GM23338 (cell line): ENCODE data around the gene CPT1A. TPM values are rescaled to one million over a fixed set of nuclear protein-coding genes. Genes with fewer than 3 reads are reported as not detected.
A peak's percentile ranks its signal among the peaks of the same experiment; 100 is the strongest.

Experiments used
- ATAC-seq: fragments of 200-7000 bp; cut with Tn5 transposase; 3 replicates; pipeline ENCODE4 v1.9.1; 2020
- DNase-seq: peaks from one replicate; pipeline ENCODE4 v3.0.0-alpha.2; 2015; ENCODE audit warnings: low spot score
- H2AFZ ChIP-seq: fragments of 200-600 bp; sonication (generic); 2 replicates; pipeline ENCODE4 v1.8.0; 2016; ENCODE audit warnings: antibody characterized with exemption, mild to moderate bottlenecking, moderate library complexity
- H3F3A ChIP-seq: fragments of 200-600 bp; sonication (generic); replicated peaks from 2 replicates; pipeline ENCODE4 v1.8.0; 2017; ENCODE audit warnings: antibody characterized with exemption, mixed run types, low read depth
- H3K27ac ChIP-seq: fragments of 200-600 bp; sonication (generic); 2 replicates; pipeline ENCODE4 v1.6.1; 2016; ENCODE audit warnings: low read depth
- H3K27me3 ChIP-seq: fragments of 200-600 bp; sonication (generic); 2 replicates; pipeline ENCODE4 v1.8.0; 2016; ENCODE audit warnings: mild to moderate bottlenecking, mixed run types, moderate library complexity; ENCODE audit not compliant: insufficient read depth
- H3K36me3 ChIP-seq: fragments of 200-600 bp; sonication (generic); 2 replicates; pipeline ENCODE4 v1.8.0; 2016; ENCODE audit warnings: mild to moderate bottlenecking; ENCODE audit not compliant: insufficient read depth
- H3K4me1 ChIP-seq: fragments of 200-600 bp; sonication (generic); 2 replicates; pipeline ENCODE4 v1.8.0; 2016; ENCODE audit warnings: mild to moderate bottlenecking, moderate library complexity; ENCODE audit not compliant: insufficient read depth
- H3K4me2 ChIP-seq: fragments of 200-600 bp; sonication (generic); 2 replicates; pipeline ENCODE4 v1.7.1; 2017; ENCODE audit warnings: mixed run types
- H3K4me3 ChIP-seq: fragments of 200-600 bp; sonication (generic); 2 replicates; pipeline ENCODE4 v1.6.1; 2016; ENCODE audit warnings: mixed run types
- H3K79me2 ChIP-seq: fragments of 200-600 bp; sonication (generic); replicated peaks from 2 replicates; pipeline ENCODE4 v1.8.0; 2017; ENCODE audit warnings: mild to moderate bottlenecking; ENCODE audit not compliant: insufficient read depth
- H3K9me2 ChIP-seq: fragments of 200-600 bp; sonication (generic); 2 replicates; pipeline ENCODE4 v1.8.0; 2017; ENCODE audit not compliant: insufficient read depth
- H4K20me1 ChIP-seq: fragments of 200-600 bp; sonication (generic); replicated peaks from 2 replicates; pipeline ENCODE4 v1.8.0; 2017; ENCODE audit warnings: mild to moderate bottlenecking; ENCODE audit not compliant: insufficient read depth
- H3K27ac Mint-ChIP-seq: 2 replicates; pipeline ENCODE4 v1.8.0; 2020; ENCODE audit warnings: inconsistent platforms, mild to moderate bottlenecking, moderate library complexity, mixed read lengths
- H3K27me3 Mint-ChIP-seq: 3 replicates; pipeline ENCODE4 v1.8.0; 2022; ENCODE audit warnings: low read depth, mild to moderate bottlenecking, moderate library complexity, mixed read lengths, inconsistent platforms; ENCODE audit not compliant: insufficient read depth, poor library complexity
- H3K36me3 Mint-ChIP-seq: 3 replicates; pipeline ENCODE4 v1.8.0; 2021; ENCODE audit warnings: low read depth, mild to moderate bottlenecking, inconsistent platforms, moderate library complexity, mixed read lengths
- H3K4me1 Mint-ChIP-seq: 3 replicates; pipeline ENCODE4 v1.8.0; 2020; ENCODE audit warnings: mild to moderate bottlenecking, inconsistent platforms, mixed read lengths
- H3K4me3 Mint-ChIP-seq: 3 replicates; pipeline ENCODE4 v1.8.0; 2021; ENCODE audit warnings: moderate library complexity, mild to moderate bottlenecking, inconsistent platforms, mixed read lengths
- H3K9me3 Mint-ChIP-seq: 3 replicates; pipeline ENCODE4 v1.8.0; 2020; ENCODE audit warnings: moderate library complexity, mild to moderate bottlenecking, inconsistent platforms, mixed read lengths
- CREB1 ChIP-seq: fragments of 250-450 bp; sonication (Bioruptor Pico); IDR thresholded peaks from 2 replicates; pipeline ENCODE4 v1.5.0; 2020; ENCODE audit warnings: low read depth, mild to moderate bottlenecking, moderate library complexity
- ETS1 ChIP-seq: IDR thresholded peaks from 2 replicates; pipeline ENCODE4 v1.6.1; 2016; ENCODE audit warnings: antibody characterized with exemption
- EZH2 ChIP-seq: fragments of 200-600 bp; sonication (generic); IDR thresholded peaks from one replicate; pipeline ENCODE4 v1.8.0; 2017; ENCODE audit warnings: antibody characterized with exemption, mild to moderate bottlenecking, low read depth; ENCODE audit not compliant: unreplicated experiment
- EZH2phosphoT487 ChIP-seq: fragments of 200-600 bp; sonication (generic); IDR thresholded peaks from one replicate; pipeline ENCODE4 v1.8.1; 2018; ENCODE audit warnings: antibody characterized with exemption; ENCODE audit not compliant: unreplicated experiment
- JUNB ChIP-seq: IDR thresholded peaks from one replicate; pipeline ENCODE4 v1.6.1; 2016; ENCODE audit warnings: antibody characterized with exemption; ENCODE audit not compliant: unreplicated experiment
- POLR2AphosphoS5 ChIP-seq: IDR thresholded peaks from 2 replicates; pipeline ENCODE4 v1.6.1; 2016; ENCODE audit warnings: antibody characterized with exemption, low read depth
- REST ChIP-seq: IDR thresholded peaks from one replicate; pipeline ENCODE4 v1.6.1; 2018; ENCODE audit warnings: antibody characterized with exemption; ENCODE audit not compliant: unreplicated experiment
- ZNF331 ChIP-seq: fragments of 250-450 bp; sonication (Bioruptor Pico); IDR thresholded peaks from 2 replicates; pipeline ENCODE4 v1.5.0; 2020; ENCODE audit warnings: low read depth, mild to moderate bottlenecking, moderate library complexity
- polyA plus RNA-seq: library from polyadenylated mRNA; unstranded; fragments of >200 nt; fragmentation: Nextera tagmentation; extraction: Ambion mirVana; gene quantifications from 2 replicates; pipeline ENCODE4 v1.2.1, GENCODE V29; 2016
- total RNA-seq: library from RNA; depleted of rRNA; stranded (reverse); fragments of >200 nt; shearing (Covaris generic); gene quantifications from 2 replicates; pipeline ENCODE4 v1.2.3, GENCODE V29; 2014
- TF ChIP-seq, protein P1 (sequence below), 2 experiments: fragments of 200-600 bp in 1 of 2; sonication (generic) in 1 of 2; conservative IDR thresholded peaks; 2 replicates each; pipeline versions ENCODE4 v1.5.1 to v1.6.1; 2016 to 2017; ENCODE audit warnings: antibody characterized with exemption in 2 of 2, low read depth in 2 of 2, mild to moderate bottlenecking in 2 of 2, moderate library complexity in 1 of 2

Gene CPT1A
- total and polyA plus RNA-seq, 2 experiments from 2014 or later: 2.6 to 9.5 TPM

GRCh38 chr11:68822546-68822945 lies 19.2 kb downstream of the CPT1A start:
- Mint-ChIP-seq H3K9me3 (no peaks in the 10 kb centered on the region), H3K27me3 (peaks cover 2% of the 10 kb centered on the region), H3K36me3 (no peaks in the 10 kb centered on the region), H3K27ac (no peak overlapping the region), H3K4me1 (no peaks in the 10 kb centered on the region), H3K4me3 (no peak overlapping the region)
- no peak overlapping the region for H2AFZ ChIP-seq
- H3K4me1 ChIP-seq: no peaks in the 10 kb centered on the region
- H3K36me3 ChIP-seq: no peaks in the 10 kb centered on the region
- H4K20me1 ChIP-seq: no peaks in the 10 kb centered on the region
- H3K79me2 ChIP-seq: no peaks in the 10 kb centered on the region; the same call in 1 of the 2 replicates
- no peak overlapping the region for H3K27ac ChIP-seq
- no peaks in the 10 kb centered on the region for H3K27me3 ChIP-seq
- DNase-seq (no peak), ATAC-seq (no peak)
- TF ChIP-seq ETS1: no peak
- TF ChIP-seq, protein P1, sequence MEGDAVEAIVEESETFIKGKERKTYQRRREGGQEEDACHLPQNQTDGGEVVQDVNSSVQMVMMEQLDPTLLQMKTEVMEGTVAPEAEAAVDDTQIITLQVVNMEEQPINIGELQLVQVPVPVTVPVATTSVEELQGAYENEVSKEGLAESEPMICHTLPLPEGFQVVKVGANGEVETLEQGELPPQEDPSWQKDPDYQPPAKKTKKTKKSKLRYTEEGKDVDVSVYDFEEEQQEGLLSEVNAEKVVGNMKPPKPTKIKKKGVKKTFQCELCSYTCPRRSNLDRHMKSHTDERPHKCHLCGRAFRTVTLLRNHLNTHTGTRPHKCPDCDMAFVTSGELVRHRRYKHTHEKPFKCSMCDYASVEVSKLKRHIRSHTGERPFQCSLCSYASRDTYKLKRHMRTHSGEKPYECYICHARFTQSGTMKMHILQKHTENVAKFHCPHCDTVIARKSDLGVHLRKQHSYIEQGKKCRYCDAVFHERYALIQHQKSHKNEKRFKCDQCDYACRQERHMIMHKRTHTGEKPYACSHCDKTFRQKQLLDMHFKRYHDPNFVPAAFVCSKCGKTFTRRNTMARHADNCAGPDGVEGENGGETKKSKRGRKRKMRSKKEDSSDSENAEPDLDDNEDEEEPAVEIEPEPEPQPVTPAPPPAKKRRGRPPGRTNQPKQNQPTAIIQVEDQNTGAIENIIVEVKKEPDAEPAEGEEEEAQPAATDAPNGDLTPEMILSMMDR (conservative IDR thresholded peaks at IDR 0.05; ENCODE audit: low read depth in 2 of 2): no peak
- no peak for TF ChIP-seq CREB1 (CRISPR knock-in tag)
- TF ChIP-seq EZH2: no peak
- TF ChIP-seq REST: no peak
- no peak for TF ChIP-seq ZNF331 (CRISPR knock-in tag)
- TF ChIP-seq JUNB: no peak
- no peak for TF ChIP-seq EZH2phosphoT487
- no peak for TF ChIP-seq POLR2AphosphoS5
- H3F3A ChIP-seq: no peaks in the 10 kb centered on the region
- H3K4me2 ChIP-seq: no peak overlapping the region
- no peak overlapping the region for H3K4me3 ChIP-seq
- no peaks in the 10 kb centered on the region for H3K9me2 ChIP-seq

GRCh38 chr11:68821670-68822069 lies 20.0 kb downstream of the CPT1A start:
- TF ChIP-seq, protein P1 (conservative IDR thresholded peaks at IDR 0.05; ENCODE audit: low read depth in 2 of 2): peak; percentile 39 to 57
- no peak for TF ChIP-seq EZH2
- Histone ChIP-seq H3K4me1 (no peaks in the 10 kb centered on the region), H3K79me2 (no peaks in the 10 kb centered on the region; the same call in 1 of the 2 replicates), H3K27ac (no peak overlapping the region), H3K27me3 (no peaks in the 10 kb centered on the region), H3F3A (no peaks in the 10 kb centered on the region), H3K4me3 (no peak overlapping the region), H3K36me3 (no peaks in the 10 kb centered on the region), H3K9me2 (no peaks in the 10 kb centered on the region), H4K20me1 (no peaks in the 10 kb centered on the region), H2AFZ (no peak overlapping the region), H3K4me2 (no peak overlapping the region)
- Mint-ChIP-seq H3K4me1 (no peaks in the 10 kb centered on the region), H3K4me3 (no peak overlapping the region), H3K27ac (no peak overlapping the region), H3K36me3 (no peaks in the 10 kb centered on the region), H3K27me3 (peaks cover 2% of the 10 kb centered on the region), H3K9me3 (no peaks in the 10 kb centered on the region)
- peak; percentile 53 for ATAC-seq
- peak; percentile 34 for DNase-seq
